Measurements from ENCODE around the gene ABAT.
A peak's percentile ranks its signal among the peaks of the same experiment; 100 is the strongest.

The ABAT gene

DNA sequence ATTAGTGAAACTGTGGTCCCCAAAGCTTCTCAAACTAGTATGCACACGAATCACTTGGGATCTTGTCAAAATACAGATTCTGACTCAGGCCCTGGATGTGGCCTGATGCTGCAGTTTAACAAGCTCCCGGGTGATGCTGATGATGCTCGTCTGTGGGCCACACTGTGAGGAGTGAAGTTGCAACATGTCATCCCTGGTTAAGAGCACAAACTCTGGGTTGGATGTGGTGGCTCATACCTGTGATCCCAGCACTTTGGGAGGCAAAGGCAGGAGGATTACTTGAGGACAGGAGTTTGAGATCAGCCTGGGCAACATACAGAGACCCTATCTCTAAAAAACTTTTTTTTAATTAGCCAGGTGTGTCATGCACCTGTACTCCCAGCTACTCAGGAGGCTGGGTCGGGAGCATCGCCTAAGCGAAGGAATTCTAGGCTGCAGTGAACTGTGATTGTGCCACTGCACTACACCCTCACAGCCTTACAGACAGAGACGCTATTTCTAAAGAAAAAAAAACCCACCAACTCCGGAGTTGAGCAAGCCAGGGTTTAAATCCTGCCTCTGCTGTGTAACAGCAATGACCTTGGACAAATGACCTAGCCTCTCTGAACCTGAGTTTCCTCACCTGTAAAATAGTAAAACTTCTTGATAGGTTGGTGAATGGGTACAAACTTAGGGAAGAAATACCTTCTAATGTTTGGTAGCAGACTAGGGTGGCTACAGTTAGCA lies 24.4 kb upstream of the ABAT start:
- no peak for DNase-seq

DNA sequence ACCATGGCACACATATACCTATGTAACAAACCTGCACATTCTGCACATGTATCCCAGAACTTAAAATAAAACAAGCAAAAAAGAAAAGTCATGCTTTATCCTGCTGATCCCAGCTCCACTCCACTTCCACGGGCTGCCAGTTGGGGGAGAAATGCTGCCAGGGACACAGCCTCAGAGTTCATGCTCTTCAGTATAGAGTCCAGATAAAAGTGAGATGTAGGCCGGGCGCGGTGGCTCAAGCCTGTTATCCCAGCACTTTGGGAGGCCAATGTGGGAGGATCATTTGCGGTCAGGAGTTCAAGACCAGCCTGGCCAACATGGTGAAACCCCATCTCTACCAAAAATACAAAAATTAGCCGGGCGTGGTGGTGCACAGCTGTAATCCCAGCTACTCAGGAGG lies 22.5 kb upstream of the ABAT start:
- DNase-seq: peak; percentile 15

DNA sequence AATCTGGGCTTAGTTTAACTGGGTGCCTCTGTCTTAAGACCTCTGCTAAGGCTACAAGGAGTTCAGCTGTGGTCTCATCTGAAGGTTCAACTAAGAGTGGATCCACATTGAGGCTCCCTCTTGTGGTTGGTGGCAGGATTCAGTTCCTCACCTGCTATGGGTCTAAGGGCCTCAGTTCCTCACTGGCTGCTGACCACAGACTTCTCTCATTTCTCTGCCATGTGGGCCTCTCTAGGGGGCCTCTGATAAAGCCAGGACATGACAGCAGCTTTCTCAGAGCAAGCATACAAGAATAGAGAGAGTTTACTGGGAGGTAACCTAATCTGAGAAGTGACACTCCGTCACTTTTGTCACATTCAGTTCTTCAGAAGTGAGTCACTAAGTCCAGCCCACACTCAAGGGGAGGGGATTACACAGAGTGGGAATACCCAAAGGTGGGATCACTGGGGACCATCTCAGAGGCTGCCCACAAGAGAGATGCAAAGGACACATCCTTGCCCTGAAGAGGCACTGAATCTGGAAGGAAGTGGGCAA lies 19.2 kb upstream of the ABAT start:
- peak; percentile 25 for DNase-seq

DNA sequence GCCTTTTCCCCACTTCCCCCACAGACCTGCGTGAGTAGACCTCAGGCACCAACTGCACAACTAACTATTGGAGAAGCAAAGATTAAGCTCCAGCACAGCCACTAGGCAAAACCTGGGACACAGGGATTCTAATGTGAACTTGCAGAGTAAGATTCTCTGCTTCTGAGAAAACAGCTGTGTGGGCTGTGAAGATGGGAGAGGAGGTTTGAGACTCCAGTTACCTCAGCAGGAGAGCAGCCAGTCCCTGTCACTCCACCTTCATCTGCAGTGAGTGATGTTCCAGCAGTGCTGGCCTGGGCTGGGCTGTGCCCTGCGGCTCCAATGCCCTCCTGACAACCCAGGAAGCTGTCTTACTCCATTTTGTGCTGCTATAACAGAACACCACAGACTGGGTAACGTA lies 18.0 kb upstream of the ABAT start:
- DNase-seq: no peak

DNA sequence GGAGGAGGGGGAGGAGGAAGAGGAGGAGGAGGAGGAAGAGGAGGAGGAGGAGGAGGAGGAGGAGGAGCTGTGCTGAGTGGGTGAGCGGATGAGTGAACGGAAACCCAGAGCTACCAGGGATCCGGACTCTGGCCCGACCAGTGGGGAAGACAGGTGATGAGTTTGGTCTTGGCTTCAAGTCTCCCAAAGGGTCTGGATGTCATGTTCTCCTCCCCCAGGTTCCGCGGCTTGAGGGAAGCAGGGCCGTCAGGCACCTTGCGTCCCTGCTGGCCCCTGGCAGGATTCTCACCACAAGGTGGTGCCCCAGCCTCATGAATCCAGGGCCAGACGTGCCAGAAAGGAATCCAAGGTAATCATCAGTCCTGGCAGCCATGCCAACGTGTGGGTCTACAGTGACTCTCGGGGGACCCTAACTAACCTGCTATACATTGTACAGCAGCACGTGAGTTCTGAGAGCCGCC lies 13.5 kb upstream of the ABAT start:
- DNase-seq: peak; percentile 56

DNA sequence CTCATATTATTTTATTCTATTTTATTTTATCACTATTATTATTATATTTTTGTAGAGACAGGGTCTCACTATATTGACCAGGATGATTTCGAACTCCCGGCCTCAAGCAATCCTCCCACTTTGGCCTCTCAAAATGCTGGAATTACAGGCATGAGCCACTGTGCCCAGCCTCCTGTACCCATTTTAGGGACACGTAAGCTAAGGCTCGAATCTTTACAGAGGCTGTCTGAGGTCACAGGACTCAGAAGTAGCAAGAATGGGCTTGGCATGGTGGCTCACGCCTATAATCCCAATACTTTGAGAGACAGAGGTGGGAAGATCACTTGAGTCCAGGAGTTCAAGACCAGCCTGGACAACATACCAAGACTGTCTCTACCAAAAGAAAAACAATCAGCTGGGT lies 12.7 kb upstream of the ABAT start:
- DNase-seq: no peak

DNA sequence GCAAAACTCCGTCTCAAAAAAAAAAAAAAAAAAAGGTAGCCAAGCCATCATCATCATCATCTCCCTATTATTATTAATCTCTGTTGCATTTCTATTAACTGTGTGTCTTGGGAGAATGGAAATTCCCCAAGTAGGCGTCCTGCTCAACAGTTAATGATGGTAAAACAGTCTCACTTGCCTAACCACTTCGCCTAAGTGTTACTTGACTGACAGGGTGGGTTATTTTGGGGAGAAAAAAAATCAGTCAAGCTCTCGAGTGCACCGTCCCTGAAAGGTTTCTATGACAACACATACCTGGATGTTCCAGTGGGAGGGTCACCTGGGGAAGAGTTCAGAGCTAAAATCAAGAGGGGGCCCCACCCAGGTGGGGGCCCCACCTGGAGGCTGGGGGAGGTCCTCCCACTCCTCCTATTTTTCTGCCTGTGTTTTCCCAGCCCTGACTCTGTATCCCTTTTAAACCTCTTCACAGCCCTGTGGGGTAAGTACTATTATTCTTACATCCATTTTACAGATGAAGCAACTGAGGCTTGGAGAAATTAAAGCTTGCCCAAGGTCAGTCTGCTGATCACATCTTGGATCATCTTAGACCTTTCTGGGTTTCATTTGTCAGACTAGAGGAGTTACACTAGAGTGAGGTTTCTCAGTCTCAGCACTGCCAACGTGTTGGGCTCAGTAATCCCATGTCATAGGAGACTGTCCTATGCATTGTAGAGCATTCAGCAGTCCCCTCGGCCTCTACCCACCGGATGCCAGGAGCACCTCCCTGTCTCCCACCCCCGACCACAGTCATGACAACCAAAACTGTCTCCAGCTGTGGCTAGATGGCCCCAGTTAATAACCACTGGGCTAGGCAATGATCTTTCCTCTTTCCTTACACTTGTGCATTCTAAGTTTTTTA lies 11.0 kb upstream of the ABAT start:
- DNase-seq: no peak

DNA sequence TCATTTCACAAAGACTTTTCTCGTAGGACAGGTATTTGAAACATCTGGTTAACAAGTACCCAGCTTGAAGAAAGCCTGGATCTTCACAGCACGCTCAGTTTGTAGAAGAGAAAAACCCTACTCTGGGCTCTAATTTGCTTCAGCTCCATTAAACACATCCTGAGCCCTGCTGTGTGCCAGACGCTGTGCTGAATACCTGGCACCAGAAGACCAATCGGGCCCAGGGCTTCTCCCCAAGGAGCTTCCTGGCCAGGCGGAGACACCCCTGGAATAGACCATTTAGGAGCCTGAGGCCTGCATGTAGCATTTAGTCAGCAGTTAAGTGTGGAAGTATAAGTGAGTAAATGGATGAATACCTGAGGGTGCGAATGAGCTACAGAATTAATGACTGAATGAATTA lies 8.9 kb upstream of the ABAT start:
- no peak for DNase-seq

DNA sequence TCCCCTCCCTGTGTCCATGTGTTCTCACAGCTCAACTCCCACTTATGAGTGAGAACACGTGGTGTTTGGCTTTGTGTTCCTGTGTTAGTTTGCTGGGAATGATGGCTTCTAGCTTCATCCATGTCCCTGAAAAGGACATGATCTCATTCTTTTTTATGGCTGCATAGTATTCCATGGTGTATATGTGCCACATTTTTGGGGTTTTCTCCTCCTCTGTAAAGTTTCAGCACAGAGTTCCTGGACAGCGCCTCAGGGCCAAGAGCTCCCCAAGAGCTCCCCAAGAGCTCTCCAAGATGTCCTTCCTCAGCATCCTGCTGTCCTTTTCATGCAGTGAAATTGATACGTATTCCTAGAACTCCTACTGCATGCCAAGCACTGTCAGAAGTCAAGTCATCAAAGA lies 6.9 kb upstream of the ABAT start:
- DNase-seq: no peak

DNA sequence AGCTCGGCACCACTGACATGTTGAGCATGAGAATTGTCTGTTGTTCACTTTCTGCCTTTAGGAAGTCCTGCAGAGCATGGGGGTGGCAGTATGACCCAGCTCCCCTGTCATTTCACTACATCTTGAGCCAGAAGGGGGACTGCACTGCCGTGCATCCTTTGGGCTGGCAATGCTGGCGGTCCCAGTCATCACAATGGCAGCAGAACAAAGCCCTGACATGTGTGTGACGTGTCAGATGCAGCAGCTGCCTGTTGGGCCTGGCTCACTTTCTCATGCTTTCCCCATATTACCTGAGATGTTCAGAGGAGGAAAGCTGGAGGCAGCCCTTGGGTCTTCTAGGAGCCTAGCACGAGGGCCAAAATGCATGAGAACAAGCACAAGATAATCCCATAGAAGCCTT lies 6.3 kb upstream of the ABAT start:
- no peak for DNase-seq

DNA sequence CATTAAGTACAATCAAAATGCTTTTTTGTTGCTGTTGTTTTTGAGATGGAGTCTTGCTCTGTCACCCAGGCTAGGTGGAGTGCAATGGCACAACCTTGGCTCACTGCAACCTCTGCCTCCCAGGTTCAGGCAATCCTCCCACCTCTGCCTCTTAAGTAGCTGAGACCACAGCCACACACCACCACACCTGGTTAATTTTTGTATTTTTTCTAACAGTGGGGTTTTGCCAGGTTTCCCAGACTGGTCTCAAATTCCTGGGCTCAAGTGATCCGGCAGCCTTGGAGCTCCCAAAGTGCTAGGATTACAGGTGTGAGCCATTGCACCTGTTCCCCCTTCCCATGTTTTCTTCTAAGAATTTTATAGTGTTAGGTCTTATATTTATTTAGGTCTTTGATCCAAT lies 4.9 kb upstream of the ABAT start:
- no peak for DNase-seq

DNA sequence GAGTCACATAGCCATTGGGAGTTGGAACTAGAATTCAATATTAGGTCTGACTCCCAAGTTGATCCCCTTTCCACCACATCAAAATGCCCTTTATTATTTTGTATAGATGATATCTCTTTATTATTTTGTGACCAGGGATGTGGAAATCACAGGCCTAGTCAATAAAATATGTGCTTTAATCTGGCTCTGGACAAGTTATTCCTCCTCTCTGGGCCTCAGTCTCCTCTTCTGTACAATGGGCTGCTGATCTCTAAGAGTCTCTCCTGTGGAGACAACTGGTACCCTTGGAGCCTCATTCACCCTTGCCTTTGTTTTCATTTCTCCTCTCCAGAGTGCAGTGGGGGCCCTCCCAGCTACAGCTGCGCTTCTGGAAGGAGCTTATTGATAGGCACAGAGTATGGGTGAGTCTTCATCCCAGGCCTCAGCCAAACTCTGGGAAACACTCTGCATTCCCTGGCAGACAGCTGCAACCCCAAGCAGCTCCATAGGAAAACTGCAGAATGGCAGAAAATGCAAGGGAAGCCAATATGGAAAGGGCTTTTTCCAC lies 4.3 kb upstream of the ABAT start:
- DNase-seq: no peak

DNA sequence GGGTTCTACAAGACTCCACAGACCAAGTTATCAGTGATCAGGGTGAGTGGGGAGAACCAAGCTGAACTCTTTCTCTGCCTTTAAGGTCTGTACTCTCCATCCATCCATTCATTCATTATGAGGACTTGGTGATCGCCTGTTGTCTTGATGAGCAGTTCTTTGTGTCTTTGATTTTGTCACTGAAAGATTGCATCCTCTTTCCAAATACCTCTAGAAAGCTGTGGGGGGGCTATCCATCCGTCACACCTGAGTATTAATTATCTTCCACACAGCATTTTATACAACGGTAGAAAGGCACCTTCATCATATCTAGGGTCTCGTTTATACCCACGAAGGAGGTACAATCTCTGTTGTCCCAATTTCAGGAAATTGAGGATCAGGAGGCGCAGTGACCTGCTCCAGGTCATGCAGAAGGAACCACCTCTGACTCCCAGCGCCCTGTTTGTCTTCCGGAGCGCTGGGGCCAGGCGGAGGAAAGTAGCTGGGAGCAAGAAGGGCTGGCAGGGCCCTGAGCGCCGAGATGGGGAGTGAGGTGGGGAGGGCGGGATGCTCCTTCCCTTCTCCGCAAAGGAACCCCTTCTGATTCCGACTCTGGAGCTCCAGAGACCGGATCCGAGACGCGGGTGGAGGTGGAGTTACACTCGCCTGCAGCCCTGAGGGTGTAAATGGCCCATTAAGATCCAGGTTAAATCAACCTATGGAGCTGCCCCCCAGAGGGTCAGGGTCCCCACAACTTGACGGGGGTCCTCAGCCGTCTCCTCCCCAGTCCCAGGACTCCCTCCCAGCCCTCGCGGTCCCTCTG lies 605 bp upstream of the ABAT start:
- DNase-seq: no peak

DNA sequence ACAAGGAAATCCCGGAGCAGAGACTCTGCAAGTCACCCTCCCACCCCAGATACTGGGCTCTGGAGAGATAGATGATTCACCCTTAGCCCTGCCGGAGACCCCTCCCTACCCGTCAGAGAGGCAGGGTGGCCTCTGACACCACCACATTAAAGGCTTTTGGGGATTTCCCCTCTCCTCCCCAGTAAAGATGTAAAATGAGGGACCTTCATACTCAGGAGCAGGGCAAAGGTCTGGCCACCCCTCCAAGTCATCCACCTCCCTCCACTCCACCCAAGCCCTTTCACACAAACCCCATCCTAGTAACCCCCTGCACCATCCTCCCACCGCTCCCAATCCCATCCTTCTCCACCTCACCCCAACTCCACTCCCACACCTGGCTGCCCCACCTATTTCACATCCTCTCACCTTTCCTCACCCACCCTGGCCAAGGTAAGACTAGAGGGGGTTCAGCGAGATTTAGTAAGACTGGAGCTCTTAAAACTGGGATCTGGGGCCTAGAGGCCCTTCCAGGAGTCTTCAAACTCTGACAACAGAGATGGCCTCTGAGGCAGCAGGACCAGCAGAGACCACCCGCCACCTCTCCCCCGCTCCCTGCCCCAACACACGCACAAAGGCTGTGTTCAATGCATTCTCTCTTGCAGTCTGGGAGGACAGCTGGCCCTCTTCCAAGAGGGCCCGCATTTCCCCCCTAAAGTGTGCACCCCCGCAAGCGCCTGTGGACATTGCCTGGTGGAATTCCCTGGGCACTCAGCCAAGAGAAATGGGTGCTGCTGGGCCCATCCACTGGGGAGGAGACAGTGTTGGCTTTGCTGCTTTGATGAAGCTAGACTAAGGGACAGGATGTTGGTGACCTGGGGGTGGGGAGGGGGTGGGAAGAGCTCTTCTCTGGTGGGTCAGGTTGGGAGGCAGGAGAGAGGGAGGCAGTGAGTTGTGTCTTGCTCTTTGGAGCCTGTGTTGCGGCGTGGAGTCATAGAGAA lies 1.1 kb downstream of the ABAT start:
- peak; percentile 43 for DNase-seq

DNA sequence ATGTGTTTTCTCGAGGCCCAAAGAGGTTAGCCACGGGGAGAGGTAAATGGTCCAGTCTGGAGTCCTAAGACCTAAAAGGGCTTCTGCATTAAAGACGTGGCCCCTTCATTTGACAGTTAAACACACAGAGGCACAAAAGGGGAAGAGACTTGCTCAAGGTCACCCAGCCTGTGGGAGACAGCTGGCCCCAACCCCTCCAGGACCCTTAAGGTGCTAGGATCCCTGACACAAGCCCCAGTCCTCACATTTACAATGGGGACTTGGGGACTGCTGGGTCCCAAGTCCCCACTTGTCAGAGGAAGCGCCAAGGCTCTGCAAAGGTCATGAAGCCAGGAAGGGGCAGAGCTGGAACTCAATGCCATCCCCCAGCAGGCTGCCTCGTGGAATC lies 1.7 kb downstream of the ABAT start:
- DNase-seq: no peak

DNA sequence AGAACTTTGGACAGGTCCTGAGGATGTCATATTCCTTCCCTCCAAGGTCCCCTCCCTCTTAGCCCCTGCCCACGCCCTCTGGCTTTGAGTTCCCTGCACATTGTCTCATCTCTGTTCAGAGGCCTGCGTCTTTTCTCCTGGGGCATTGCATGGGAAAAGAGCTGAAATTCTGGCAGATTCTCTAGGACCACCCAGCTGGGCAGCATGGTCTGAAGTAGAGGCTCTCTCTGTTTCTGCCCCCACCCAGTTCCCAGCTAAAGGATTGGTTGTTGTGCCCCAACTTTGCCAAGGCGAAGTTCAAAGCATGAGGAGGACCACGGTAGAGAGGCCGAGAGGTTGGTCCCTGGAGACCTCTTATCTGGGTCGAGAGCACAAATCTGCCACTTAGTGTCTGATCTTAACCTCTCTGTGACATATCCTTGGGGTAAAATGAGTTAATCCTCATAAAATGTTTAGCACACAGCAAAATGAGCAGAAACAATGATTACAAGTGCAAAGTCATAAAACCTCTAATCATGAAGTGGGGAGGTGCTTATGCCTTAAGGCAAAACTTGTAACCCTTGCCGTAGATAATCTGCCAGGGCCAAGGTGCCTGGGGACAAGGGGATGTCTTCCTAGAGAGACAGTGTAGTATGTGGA lies 2.4 kb downstream of the ABAT start:
- DNase-seq: no peak

DNA sequence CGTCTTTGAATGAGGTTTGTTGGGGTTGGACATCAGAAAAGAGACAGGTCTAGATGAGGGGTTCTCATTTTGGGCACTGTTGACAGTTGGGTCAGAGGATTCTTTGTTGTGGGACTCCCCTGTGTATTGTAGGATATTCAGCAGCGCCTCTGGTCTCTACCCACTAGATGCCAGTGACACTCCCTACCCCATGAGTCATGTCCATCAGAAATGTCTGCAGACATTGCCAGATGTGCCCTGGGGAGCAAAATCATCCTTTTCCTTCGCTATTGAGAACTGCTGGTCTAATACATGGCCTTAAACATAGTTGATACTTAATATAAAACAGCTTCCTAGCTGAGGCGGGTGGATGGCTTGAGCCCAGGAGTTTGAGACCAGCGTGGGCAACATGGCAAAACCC lies 3.1 kb downstream of the ABAT start:
- peak; percentile 59 for DNase-seq

DNA sequence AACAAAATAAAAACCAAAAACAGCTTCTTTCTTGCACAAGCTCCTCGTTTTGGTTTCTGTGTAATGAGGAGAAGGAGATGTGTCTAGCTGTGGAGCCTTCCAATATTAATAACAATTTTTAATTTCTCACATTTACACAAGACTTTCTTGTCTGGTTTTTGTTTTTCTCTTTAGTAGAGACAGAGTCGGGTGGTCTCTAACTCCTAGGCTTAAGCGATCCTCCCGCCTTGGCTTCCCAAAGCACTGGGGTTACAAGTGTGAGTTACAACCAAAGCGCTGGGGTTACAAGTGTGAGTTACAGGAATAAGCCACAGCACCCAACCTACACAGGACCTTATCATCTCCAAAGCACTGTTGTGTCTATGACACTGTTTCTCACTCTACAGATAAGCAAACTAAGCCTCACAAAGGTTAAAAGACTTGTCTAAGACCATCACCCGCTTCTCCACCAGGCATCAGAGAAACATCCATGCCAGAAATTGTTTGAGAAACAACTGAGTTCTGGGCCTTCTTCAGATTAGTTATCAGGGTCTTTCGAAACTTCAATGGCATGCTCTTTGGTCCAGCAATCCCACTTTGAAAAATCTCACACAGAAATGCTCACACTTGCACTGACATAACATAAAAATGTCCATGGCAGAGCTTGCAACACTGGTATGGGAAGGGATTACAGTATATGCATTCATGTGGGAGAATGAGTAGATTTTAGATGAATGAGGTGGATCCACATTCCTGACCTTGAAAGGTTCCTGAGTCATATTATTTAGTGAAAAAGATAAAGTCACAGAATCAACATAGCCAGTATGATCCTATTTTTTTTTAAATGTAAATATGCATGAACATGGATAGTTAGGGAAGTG lies 3.9 kb downstream of the ABAT start:
- DNase-seq: peak; percentile 93

DNA sequence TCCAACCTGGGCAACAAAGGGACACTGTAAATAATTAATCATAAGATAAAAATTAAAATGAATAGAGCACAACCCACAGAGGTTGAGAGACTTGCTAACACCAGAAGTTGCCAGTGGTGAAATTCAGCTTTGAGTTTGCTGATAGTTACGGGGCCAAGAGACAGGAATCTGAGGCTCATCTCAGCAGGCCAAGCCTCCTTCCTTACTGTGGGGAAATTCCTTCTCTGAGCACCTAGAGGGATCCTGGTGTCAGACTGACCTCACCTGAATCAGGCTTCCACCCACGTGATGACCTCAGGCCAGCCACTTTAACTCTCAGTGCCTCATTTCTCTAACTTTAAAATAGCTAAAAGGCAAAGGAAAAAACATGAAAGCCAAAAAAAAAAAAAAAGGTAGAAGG lies 4.7 kb downstream of the ABAT start:
- DNase-seq: peak; percentile 71
